Natural killer cell (primary cell): Measurements from ENCODE around the gene GPR84. TPM values are rescaled to one million over a fixed set of nuclear protein-coding genes. Genes with fewer than 3 reads are reported as not detected.
A peak's percentile ranks its signal among the peaks of the same experiment; 100 is the strongest.

Source experiments
- ATAC-seq, 3 donors: fragments of 150-1000 bp in 2 of 3; fragments of 200-7000 bp in 1 of 3; cut with Tn5 transposase; 1 replicate in 1 of 3; 2 replicates in 2 of 3; pipeline ENCODE4 v1.10.0; 2021; ENCODE audit warnings: mild to moderate bottlenecking in 2 of 3, moderate library complexity in 2 of 3
- DNase-seq, 2 donors: peaks; one replicate each; pipeline versions ENCODE4 v3.0.0 to v3.0.0-alpha.2; 2013 to 2021; ENCODE audit warnings: mixed read lengths in 1 of 2
- H3K27ac ChIP-seq: one replicate; pipeline ENCODE4 v1.5.1; 2013; ENCODE audit warnings: mild to moderate bottlenecking, low read length
- H3K27me3 ChIP-seq: one replicate; pipeline ENCODE4 v1.6.1; 2013; ENCODE audit warnings: low read length; ENCODE audit not compliant: control insufficient read depth, insufficient read depth
- H3K36me3 ChIP-seq: one replicate; pipeline ENCODE4 v1.6.1; 2013; ENCODE audit warnings: low read length; ENCODE audit not compliant: control insufficient read depth, insufficient read depth
- H3K4me1 ChIP-seq: one replicate; pipeline ENCODE4 v1.6.1; 2013; ENCODE audit warnings: low read length; ENCODE audit not compliant: control insufficient read depth, insufficient read depth
- H3K4me3 ChIP-seq: one replicate; pipeline ENCODE4 v1.5.1; 2013; ENCODE audit warnings: low read length
- H3K9me3 ChIP-seq: one replicate; pipeline ENCODE4 v1.6.1; 2013; ENCODE audit warnings: low read length; ENCODE audit not compliant: control insufficient read depth, insufficient read depth
- H3K27ac Mint-ChIP-seq, 2 donors: one replicate each; pipeline ENCODE4 v1.8.0; 2022; ENCODE audit warnings: mild to moderate bottlenecking in 2 of 2, mixed read lengths in 2 of 2, moderate library complexity in 1 of 2
- H3K27me3 Mint-ChIP-seq, 2 donors: one replicate each; pipeline ENCODE4 v1.8.0; 2022; ENCODE audit warnings: low read depth in 2 of 2, mixed read lengths in 2 of 2
- H3K36me3 Mint-ChIP-seq: one replicate; pipeline ENCODE4 v1.8.0; 2022; ENCODE audit warnings: mixed read lengths
- H3K4me1 Mint-ChIP-seq, 2 donors: one replicate each; pipeline ENCODE4 v1.8.0; 2022; ENCODE audit warnings: mixed read lengths in 2 of 2
- H3K4me3 Mint-ChIP-seq: one replicate; pipeline ENCODE4 v1.8.0; 2022; ENCODE audit warnings: mild to moderate bottlenecking, moderate library complexity, mixed read lengths
- H3K9me3 Mint-ChIP-seq, 2 donors: one replicate each; pipeline ENCODE4 v1.8.0; 2022; ENCODE audit warnings: mixed read lengths in 2 of 2
- WGBS: methylation state at CpG from one replicate; pipeline ENCODE4 v1.1.7; 2013; ENCODE audit warnings: missing lambda C conversion rate; ENCODE audit not compliant: insufficient coverage; 5-methylcytosine and 5-hydroxymethylcytosine counted together
- intact Hi-C: fragments of 100-400 bp; cut with micrococcal nuclease; formaldehyde crosslinking; loops from one replicate; pipeline ENCODE4 v1.14.2; 2022
- total RNA-seq, 4 donors: library from RNA; stranded (reverse); fragments of 120-200 nt in 1 of 4; gene quantifications; one replicate each; pipeline versions ENCODE4 v1.2.3 to v1.2.4, GENCODE V29; 2013 to 2022
- TF ChIP-seq, protein P1 (sequence below): fragments of 200-600 bp; IDR thresholded peaks from one replicate; pipeline ENCODE4 v1.8.0; 2022; ENCODE audit warnings: antibody characterized with exemption

GPR84 gene
- total RNA-seq, 3 donors from 2014 or later (not counting 1 experiment from before 2014, with no cell fraction given) = 0.45 to 4.9 (median 0.59) TPM

DNA sequence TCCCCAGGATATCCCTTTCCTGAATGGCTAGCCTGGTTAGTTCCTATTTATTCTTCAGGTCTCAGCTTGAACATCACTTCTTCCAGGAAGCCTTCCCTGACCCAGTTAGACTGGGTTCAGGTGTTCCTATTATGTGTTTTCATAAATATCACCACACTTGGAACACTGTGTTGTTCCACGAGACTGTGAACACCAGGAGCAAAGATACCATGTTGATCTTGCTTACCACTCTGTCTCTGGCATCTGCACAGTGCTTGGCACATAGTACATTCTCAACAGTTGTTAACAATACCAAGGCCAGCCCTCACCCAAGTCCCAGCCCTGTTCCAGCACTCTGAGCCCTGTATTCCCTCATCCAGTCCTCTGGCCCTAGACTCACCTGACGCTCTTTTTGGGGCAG lies 33.9 kb upstream of the GPR84 start:
- peaks cover 16 to 40% of the 10 kb centered on the region in 2 donors for H3K4me1 Mint-ChIP-seq
- H3K9me3 ChIP-seq = no peaks in the 10 kb centered on the region
- no peak for ATAC-seq
- H3K36me3 ChIP-seq = peaks cover 84% of the 10 kb centered on the region
- H3K27me3 ChIP-seq = no peaks in the 10 kb centered on the region
- no peaks in the 10 kb centered on the region for H3K36me3 Mint-ChIP-seq
- peaks cover 17% of the 10 kb centered on the region for H3K4me1 ChIP-seq
- 98% methylated on average over 2 of the region's 2 CpGs for WGBS
- intact Hi-C loops = no loop called here
- no peak overlapping the region for H3K4me3 Mint-ChIP-seq
- no peak for DNase-seq
- H3K4me3 ChIP-seq = no peak overlapping the region
- H3K27ac ChIP-seq = no peak overlapping the region
- H3K9me3 Mint-ChIP-seq = no peaks in the 10 kb centered on the region
- TF ChIP-seq, protein P1, sequence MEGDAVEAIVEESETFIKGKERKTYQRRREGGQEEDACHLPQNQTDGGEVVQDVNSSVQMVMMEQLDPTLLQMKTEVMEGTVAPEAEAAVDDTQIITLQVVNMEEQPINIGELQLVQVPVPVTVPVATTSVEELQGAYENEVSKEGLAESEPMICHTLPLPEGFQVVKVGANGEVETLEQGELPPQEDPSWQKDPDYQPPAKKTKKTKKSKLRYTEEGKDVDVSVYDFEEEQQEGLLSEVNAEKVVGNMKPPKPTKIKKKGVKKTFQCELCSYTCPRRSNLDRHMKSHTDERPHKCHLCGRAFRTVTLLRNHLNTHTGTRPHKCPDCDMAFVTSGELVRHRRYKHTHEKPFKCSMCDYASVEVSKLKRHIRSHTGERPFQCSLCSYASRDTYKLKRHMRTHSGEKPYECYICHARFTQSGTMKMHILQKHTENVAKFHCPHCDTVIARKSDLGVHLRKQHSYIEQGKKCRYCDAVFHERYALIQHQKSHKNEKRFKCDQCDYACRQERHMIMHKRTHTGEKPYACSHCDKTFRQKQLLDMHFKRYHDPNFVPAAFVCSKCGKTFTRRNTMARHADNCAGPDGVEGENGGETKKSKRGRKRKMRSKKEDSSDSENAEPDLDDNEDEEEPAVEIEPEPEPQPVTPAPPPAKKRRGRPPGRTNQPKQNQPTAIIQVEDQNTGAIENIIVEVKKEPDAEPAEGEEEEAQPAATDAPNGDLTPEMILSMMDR = no peak
- no peak overlapping the region for H3K27ac Mint-ChIP-seq
- H3K27me3 Mint-ChIP-seq = no peaks in the 10 kb centered on the region

DNA sequence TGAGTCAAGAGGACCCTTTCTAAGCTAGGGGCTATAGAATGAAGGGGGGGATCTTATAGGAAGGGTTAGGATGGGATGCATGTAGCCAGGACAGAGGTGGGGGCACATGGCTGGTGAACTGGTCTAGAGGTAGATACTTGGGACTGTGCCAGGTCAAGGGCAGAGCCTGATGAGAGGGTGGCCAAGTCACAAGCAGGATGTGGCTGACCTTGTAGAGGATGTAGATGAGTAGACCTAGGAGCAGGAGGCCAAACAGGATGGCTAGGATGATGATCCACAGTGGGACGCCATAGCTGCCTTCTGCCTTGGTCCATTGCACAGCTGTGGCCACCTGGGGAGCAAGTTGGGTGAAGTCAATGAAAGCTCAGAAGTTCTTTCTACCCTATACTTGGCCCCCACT lies 32.9 kb upstream of the GPR84 start:
- Histone ChIP-seq H3K36me3 (peaks cover 74% of the 10 kb centered on the region), H3K27me3 (no peaks in the 10 kb centered on the region), H3K4me3 (no peak overlapping the region), H3K9me3 (no peaks in the 10 kb centered on the region), H3K27ac (no peak overlapping the region), H3K4me1 (peaks cover 24% of the 10 kb centered on the region)
- H3K4me1 Mint-ChIP-seq = peaks cover 21 to 40% of the 10 kb centered on the region in 2 donors
- TF ChIP-seq, protein P1 = no peak
- peak overlapping the region; percentile 9 to 72 for H3K27ac Mint-ChIP-seq
- H3K36me3 Mint-ChIP-seq = no peaks in the 10 kb centered on the region
- intact Hi-C loops = no loop called here
- H3K27me3 Mint-ChIP-seq = no peaks in the 10 kb centered on the region
- 67% methylated on average over 1 of the region's 1 CpG for WGBS
- no peaks in the 10 kb centered on the region for H3K9me3 Mint-ChIP-seq
- ATAC-seq (no peak), DNase-seq (no peak)
- H3K4me3 Mint-ChIP-seq = no peak overlapping the region

DNA sequence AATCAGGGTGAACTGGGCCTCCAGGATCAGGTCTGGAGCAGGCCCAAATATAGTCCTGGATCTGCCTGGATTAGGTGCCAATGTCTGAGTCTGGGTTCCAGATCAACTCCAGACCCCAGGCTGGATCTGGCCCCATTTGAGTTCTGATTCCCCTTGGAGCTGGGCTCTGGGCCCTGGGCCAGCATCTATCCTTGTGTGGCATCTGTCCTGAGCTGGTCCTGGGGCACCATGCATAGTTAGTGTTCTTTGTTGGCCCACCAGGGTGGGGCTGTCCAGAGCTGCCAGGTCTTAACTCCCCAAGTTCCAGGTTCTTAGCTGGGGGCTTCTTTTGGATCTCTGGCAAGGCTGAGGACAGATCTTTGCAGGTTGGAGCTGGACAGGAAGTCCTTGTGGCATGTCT lies 31.3 kb upstream of the GPR84 start:
- Mint-ChIP-seq H3K36me3 (no peaks in the 10 kb centered on the region), H3K27ac (no peak overlapping the region), H3K9me3 (no peaks in the 10 kb centered on the region), H3K4me3 (no peak overlapping the region), H3K27me3 (no peaks in the 10 kb centered on the region), H3K4me1 (peaks cover 27 to 55% of the 10 kb centered on the region in 2 donors)
- Histone ChIP-seq H3K4me3 (no peak overlapping the region), H3K9me3 (no peaks in the 10 kb centered on the region), H3K27me3 (no peaks in the 10 kb centered on the region), H3K27ac (no peak overlapping the region), H3K4me1 (peaks cover 39% of the 10 kb centered on the region), H3K36me3 (peaks cover 61% of the 10 kb centered on the region)
- no peak for ATAC-seq
- intact Hi-C loops = no loop called here
- no peak for DNase-seq
- TF ChIP-seq, protein P1 = no peak

DNA sequence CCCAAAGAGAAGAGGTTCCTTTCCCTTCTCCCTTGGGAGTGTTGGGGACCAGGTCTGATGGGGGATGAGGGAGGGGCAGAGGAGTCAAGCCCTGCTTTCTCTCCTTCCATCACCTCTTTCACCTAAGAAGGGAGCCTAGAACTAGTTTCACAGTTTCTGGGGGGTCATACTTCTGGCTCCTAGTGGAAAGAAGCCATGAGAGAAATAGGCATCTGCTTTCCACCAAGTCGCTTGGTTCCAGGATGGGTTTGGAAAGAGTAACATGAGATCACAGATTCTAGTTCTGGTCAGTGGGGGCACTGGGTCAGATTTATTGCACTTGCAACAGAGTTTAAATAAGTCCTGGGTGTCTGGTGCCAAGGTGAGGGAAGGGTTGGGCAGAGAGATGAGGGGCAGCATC lies 30.7 kb upstream of the GPR84 start:
- peaks cover 27 to 51% of the 10 kb centered on the region in 2 donors for H3K4me1 Mint-ChIP-seq

More for the DNA sequence above, 30.7 kb upstream of the GPR84 start:
- Mint-ChIP-seq H3K4me3 (no peak overlapping the region), H3K27ac (peak overlapping the region in 1 of 2 donors; percentile 79), H3K36me3 (no peaks in the 10 kb centered on the region), H3K9me3 (no peaks in the 10 kb centered on the region), H3K27me3 (no peaks in the 10 kb centered on the region)
- Histone ChIP-seq H3K4me1 (peaks cover 44% of the 10 kb centered on the region), H3K27ac (no peak overlapping the region), H3K9me3 (no peaks in the 10 kb centered on the region), H3K4me3 (no peak overlapping the region), H3K36me3 (peaks cover 55% of the 10 kb centered on the region), H3K27me3 (no peaks in the 10 kb centered on the region)
- no peak for ATAC-seq
- WGBS = 97% methylated on average over 1 of the region's 1 CpG
- intact Hi-C loops = no loop called here
- TF ChIP-seq, protein P1 = no peak
- no peak for DNase-seq
